Kidney epithelial cell (primary cell): ENCODE measurements around the gene MX2. TPM values are rescaled to one million over a fixed set of nuclear protein-coding genes. Genes with fewer than 3 reads are reported as not detected.

Experiments used
- DNase-seq: peaks from one replicate; pipeline ENCODE4 v3.0.0-alpha.2; 2010; ENCODE audit warnings: low read depth
- H3K27me3 ChIP-seq: 2 replicates; pipeline ENCODE4 v1.6.0; 2011; ENCODE audit warnings: low read length; ENCODE audit not compliant: control insufficient read depth, insufficient read depth
- H3K36me3 ChIP-seq: 2 replicates; pipeline ENCODE4 v1.5.1; 2011; ENCODE audit warnings: low read length; ENCODE audit not compliant: control insufficient read depth, insufficient read depth
- H3K4me3 ChIP-seq: 2 replicates; pipeline ENCODE4 v1.5.1; 2011; ENCODE audit warnings: low read depth, mild to moderate bottlenecking, control low read depth, low read length
- total RNA-seq: library from RNA; depleted of rRNA; stranded (reverse); fragments of >200 nt; gene quantifications from 2 replicates; pipeline ENCODE4 v1.2.3, GENCODE V29; 2015
- TF ChIP-seq, protein P1 (sequence below): IDR thresholded peaks from 2 replicates; pipeline ENCODE4 v1.5.1; 2011; ENCODE audit warnings: mild to moderate bottlenecking, moderate library complexity, low read length, control low read depth, inconsistent platforms; ENCODE audit not compliant: insufficient read depth, poor library complexity, severe bottlenecking

The MX2 gene
- total RNA-seq, 1 donor from 2014 or later = 1.4 TPM

DNA sequence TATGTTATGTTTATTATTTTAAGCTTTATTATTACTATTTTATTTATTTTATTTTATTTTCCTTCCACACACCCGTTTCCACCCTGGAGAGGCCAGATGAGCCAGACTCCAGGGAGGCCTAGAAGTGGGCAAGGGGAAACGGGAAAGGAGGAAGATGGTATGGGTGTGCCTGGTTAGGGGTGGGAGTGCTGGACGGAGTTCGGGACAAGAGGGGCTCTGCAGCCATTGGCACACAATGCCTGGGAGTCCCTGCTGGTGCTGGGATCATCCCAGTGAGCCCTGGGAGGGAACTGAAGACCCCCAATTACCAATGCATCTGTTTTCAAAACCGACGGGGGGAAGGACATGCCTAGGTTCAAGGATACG, 63.7 kb downstream of the MX2 start:
- Histone ChIP-seq H3K4me3 (peak overlapping the region; percentile 54), H3K27me3 (peaks cover 7% of the 10 kb centered on the region), H3K36me3 (no peaks in the 10 kb centered on the region)
- no peak for DNase-seq
- TF ChIP-seq, protein P1, sequence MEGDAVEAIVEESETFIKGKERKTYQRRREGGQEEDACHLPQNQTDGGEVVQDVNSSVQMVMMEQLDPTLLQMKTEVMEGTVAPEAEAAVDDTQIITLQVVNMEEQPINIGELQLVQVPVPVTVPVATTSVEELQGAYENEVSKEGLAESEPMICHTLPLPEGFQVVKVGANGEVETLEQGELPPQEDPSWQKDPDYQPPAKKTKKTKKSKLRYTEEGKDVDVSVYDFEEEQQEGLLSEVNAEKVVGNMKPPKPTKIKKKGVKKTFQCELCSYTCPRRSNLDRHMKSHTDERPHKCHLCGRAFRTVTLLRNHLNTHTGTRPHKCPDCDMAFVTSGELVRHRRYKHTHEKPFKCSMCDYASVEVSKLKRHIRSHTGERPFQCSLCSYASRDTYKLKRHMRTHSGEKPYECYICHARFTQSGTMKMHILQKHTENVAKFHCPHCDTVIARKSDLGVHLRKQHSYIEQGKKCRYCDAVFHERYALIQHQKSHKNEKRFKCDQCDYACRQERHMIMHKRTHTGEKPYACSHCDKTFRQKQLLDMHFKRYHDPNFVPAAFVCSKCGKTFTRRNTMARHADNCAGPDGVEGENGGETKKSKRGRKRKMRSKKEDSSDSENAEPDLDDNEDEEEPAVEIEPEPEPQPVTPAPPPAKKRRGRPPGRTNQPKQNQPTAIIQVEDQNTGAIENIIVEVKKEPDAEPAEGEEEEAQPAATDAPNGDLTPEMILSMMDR = no peak

DNA sequence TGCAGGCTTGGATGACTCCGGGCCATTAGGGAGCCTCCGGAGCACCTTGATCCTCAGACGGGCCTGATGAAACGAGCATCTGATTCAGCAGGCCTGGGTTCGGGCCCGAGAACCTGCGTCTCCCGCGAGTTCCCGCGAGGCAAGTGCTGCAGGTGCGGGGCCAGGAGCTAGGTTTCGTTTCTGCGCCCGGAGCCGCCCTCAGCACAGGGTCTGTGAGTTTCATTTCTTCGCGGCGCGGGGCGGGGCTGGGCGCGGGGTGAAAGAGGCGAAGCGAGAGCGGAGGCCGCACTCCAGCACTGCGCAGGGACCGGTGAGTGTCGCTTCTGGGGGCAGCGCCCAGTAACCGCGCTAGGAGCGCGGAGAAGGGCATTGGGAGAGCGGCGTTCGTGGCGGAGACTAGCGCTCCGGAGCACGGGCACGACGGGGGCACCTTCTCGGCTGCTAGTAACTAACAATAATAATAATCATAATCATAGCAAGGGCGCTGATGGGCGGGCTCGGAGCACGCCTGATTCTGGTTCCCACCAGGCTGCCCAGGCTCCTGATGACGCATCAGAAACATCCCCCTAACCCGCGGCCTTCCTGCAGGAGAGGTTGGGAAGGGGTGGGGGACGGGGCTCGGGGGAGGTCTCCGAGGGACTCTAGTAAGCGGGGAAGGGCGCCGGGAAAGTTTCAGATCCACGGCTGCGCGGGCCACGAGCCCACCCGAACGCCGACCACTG, 64.3 kb downstream of the MX2 start, which contains the start of gene MX1:
TSS of gene MX1 (plus strand) at position 286 of the 722 bp plus-strand sequence. CDS start 5,832 bp downstream, outside the sequence.
- DNase-seq = no peak
- Histone ChIP-seq H3K27me3 (peaks cover 7% of the 10 kb centered on the region), H3K36me3 (no peaks in the 10 kb centered on the region), H3K4me3 (peak within 1 kb of the TSS; percentile 54)
- TF ChIP-seq, protein P1 = no peak

DNA sequence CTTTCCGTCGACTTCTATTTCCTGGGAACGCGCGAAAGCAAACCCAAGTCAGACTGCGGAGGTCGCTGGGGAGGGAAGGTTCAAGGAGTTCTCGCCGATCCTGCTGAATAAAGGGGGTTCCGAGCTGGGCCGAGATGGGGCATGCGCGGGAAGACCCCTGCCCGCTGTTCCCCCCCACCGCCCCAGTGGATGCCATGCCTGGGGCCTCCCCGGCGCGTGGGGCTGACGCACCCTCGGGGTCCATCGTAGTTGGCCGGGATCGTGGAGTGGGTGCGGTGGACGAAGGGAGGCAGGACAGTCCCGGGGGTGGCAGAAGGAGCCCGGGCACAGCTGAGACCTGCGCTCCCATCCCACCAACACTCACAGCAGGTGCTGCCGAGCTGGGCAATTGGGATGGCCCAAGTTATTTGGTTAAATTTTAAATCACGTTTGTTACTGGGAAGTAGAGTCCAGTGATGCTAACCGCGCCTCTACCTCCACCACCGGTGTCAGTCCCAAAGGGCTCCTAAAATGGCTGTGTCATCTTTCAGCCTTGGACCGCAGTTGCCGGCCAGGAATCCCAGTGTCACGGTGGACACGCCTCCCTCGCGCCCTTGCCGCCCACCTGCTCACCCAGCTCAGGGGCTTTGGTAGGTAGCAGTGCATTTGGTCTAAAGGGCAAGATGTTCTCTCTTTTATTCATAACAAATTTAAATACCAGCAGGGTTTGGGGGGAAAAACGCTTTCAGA, 65.0 kb downstream of the MX2 start:
- TF ChIP-seq, protein P1 = no peak
- DNase-seq = no peak

DNA sequence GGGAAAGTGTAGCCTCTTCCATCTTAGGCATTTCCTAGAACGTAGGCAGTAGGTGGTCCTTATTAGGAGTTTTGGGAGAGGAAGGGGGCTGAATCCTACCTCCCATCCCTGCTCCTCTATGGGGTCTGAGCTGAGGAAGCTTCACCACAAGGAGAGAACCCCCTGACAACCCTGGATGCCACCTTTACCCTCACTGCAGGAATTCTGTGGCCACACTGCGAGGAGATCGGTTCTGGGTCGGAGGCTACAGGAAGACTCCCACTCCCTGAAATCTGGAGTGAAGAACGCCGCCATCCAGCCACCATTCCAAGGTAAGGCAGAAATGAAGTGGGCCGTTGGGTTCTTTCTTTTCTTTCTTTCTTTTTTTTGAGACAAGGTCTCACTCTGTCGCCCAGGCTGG, 65.7 kb downstream of the MX2 start:
- DNase-seq = no peak
- TF ChIP-seq, protein P1 = no peak
- H3K36me3 ChIP-seq = no peaks in the 10 kb centered on the region
- peaks cover 7% of the 10 kb centered on the region for H3K27me3 ChIP-seq
- H3K4me3 ChIP-seq = no peak overlapping the region

More for the DNA sequence above, 65.0 kb downstream of the MX2 start:
- Histone ChIP-seq H3K27me3 (peaks cover 7% of the 10 kb centered on the region), H3K36me3 (no peaks in the 10 kb centered on the region), H3K4me3 (peak overlapping the region; percentile 54)

DNA sequence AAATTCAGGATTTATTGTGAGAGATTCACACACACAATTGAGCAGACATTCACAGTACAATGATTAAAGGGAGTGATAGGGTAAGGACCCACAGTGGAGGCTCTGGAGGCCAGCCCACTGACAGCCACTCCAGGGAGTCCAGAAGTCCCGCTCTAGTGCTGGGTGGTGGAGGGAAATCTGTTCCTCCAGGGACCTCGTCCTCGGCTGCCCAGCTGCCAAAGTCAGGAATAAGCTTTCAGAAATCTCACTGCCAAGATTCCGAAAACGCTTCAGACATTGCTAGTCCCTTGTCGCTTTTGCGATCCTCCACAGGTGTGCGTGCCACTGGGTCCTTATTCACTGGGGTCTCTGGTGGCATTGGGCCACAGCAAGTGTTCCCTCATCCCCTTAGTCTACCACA, 66.5 kb downstream of the MX2 start:
- no peak for DNase-seq
- H3K4me3 ChIP-seq = no peak overlapping the region
- H3K27me3 ChIP-seq = peaks cover 7% of the 10 kb centered on the region
- TF ChIP-seq, protein P1 = no peak
- no peaks in the 10 kb centered on the region for H3K36me3 ChIP-seq
